ENCODE data around the gene GSC2.

DNA sequence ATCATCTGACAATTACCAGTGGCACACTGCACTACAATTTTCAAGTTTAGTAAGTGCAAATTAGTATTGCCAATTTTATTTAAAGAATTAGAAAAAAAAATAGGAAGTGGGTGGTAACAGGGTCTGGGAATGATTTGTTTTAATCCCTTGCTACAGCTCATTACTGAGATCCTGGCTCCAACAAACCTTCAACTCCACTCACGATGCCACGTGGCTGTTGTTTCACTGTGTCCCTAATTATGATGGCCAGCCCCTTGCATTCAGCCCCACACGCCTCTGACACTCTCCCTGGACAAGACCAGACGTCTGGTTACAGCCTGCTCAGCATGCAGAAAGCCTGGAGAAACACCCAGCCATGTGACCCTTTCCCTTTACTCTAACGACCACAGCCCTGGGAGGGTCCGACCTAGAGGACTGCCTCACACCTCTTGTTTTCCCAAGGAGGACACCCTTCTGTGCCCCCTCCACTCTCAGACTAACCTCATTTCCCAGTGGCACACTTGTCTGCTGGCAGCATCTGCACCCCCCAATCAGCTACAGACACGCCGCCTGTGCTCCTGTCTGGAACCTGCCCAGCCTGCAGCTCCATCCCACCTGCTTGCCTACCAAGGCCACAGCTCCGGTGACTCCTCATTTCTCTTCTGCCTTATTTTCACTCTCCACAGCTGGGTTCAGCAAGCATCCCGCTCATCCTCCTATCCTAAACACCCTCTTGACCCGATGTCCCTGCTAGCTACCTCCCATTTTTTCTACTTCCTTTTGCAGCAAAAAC lies 46.9 kb upstream of the GSC2 start:
- TF ChIP-seq CEBPB (IDR thresholded peaks at IDR 0.05), result no peak
- TF ChIP-seq, protein P1, sequence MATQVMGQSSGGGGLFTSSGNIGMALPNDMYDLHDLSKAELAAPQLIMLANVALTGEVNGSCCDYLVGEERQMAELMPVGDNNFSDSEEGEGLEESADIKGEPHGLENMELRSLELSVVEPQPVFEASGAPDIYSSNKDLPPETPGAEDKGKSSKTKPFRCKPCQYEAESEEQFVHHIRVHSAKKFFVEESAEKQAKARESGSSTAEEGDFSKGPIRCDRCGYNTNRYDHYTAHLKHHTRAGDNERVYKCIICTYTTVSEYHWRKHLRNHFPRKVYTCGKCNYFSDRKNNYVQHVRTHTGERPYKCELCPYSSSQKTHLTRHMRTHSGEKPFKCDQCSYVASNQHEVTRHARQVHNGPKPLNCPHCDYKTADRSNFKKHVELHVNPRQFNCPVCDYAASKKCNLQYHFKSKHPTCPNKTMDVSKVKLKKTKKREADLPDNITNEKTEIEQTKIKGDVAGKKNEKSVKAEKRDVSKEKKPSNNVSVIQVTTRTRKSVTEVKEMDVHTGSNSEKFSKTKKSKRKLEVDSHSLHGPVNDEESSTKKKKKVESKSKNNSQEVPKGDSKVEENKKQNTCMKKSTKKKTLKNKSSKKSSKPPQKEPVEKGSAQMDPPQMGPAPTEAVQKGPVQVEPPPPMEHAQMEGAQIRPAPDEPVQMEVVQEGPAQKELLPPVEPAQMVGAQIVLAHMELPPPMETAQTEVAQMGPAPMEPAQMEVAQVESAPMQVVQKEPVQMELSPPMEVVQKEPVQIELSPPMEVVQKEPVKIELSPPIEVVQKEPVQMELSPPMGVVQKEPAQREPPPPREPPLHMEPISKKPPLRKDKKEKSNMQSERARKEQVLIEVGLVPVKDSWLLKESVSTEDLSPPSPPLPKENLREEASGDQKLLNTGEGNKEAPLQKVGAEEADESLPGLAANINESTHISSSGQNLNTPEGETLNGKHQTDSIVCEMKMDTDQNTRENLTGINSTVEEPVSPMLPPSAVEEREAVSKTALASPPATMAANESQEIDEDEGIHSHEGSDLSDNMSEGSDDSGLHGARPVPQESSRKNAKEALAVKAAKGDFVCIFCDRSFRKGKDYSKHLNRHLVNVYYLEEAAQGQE (IDR thresholded peaks at IDR 0.05; ENCODE audit: low read depth), result no peak
- no peak for TF ChIP-seq TAF1 (IDR thresholded peaks at IDR 0.05; ENCODE audit: low read depth)
- TF ChIP-seq TEAD4 (IDR thresholded peaks at IDR 0.05), result no peak
- TF ChIP-seq, protein P2, sequence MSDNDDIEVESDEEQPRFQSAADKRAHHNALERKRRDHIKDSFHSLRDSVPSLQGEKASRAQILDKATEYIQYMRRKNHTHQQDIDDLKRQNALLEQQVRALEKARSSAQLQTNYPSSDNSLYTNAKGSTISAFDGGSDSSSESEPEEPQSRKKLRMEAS (IDR thresholded peaks at IDR 0.05), result no peak
- TF ChIP-seq NFIC (IDR thresholded peaks at IDR 0.05), result no peak
